Brain microvascular endothelial cell (primary cell): ENCODE data around the gene CERS6.

Source experiments
- DNase-seq: peaks from one replicate; pipeline ENCODE4 v3.0.0-alpha.2; 2020
- H3K27ac ChIP-seq: fragments of 250-450 bp; sonication (Bioruptor Pico); 2 replicates; pipeline ENCODE4 v1.5.1; 2020; ENCODE audit warnings: mild to moderate bottlenecking, moderate library complexity
- H3K27me3 ChIP-seq: fragments of 250-450 bp; sonication (Bioruptor Pico); replicated peaks from 2 replicates; pipeline ENCODE4 v1.5.1; 2020; ENCODE audit warnings: mild to moderate bottlenecking
- H3K36me3 ChIP-seq: fragments of 250-450 bp; sonication (Bioruptor Pico); replicated peaks from 2 replicates; pipeline ENCODE4 v1.5.1; 2020; ENCODE audit warnings: mild to moderate bottlenecking
- H3K4me3 ChIP-seq: 2 replicates; pipeline ENCODE4 v1.5.1; 2011; ENCODE audit warnings: low read depth, mild to moderate bottlenecking, control low read depth, low read length, moderate library complexity
- in situ Hi-C: cut with HindIII; loops from 2 replicates; pipeline ENCODE4 v1.10.0; 2017; ENCODE audit warnings: low sequenced_read_pairs, low pct_ligation_motif_present
- TF ChIP-seq, protein P1 (sequence below): IDR thresholded peaks from 2 replicates; pipeline ENCODE4 v1.5.1; 2011; ENCODE audit warnings: low read depth, mild to moderate bottlenecking, moderate library complexity, low read length, control low read depth, inconsistent platforms; ENCODE audit errors: missing control alignments

Gene CERS6

GRCh38 chr2:168723275-168723899, 267.3 kb downstream of the CERS6 start:
- no peak overlapping the region for H3K27ac ChIP-seq
- H3K36me3 ChIP-seq = no peaks in the 10 kb centered on the region
- in situ Hi-C loops = no loop called here
- TF ChIP-seq, protein P1, sequence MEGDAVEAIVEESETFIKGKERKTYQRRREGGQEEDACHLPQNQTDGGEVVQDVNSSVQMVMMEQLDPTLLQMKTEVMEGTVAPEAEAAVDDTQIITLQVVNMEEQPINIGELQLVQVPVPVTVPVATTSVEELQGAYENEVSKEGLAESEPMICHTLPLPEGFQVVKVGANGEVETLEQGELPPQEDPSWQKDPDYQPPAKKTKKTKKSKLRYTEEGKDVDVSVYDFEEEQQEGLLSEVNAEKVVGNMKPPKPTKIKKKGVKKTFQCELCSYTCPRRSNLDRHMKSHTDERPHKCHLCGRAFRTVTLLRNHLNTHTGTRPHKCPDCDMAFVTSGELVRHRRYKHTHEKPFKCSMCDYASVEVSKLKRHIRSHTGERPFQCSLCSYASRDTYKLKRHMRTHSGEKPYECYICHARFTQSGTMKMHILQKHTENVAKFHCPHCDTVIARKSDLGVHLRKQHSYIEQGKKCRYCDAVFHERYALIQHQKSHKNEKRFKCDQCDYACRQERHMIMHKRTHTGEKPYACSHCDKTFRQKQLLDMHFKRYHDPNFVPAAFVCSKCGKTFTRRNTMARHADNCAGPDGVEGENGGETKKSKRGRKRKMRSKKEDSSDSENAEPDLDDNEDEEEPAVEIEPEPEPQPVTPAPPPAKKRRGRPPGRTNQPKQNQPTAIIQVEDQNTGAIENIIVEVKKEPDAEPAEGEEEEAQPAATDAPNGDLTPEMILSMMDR = no peak
- H3K4me3 ChIP-seq = no peak overlapping the region
- no peak for DNase-seq
- no peaks in the 10 kb centered on the region for H3K27me3 ChIP-seq

GRCh38 chr2:168726375-168726774, 270.3 kb downstream of the CERS6 start:
- DNase-seq = no peak
- TF ChIP-seq, protein P1 = no peak
- in situ Hi-C loops = no loop called here
- H3K27me3 ChIP-seq = no peaks in the 10 kb centered on the region
- no peaks in the 10 kb centered on the region for H3K36me3 ChIP-seq
- H3K4me3 ChIP-seq = no peak overlapping the region
- no peak overlapping the region for H3K27ac ChIP-seq

DNA sequence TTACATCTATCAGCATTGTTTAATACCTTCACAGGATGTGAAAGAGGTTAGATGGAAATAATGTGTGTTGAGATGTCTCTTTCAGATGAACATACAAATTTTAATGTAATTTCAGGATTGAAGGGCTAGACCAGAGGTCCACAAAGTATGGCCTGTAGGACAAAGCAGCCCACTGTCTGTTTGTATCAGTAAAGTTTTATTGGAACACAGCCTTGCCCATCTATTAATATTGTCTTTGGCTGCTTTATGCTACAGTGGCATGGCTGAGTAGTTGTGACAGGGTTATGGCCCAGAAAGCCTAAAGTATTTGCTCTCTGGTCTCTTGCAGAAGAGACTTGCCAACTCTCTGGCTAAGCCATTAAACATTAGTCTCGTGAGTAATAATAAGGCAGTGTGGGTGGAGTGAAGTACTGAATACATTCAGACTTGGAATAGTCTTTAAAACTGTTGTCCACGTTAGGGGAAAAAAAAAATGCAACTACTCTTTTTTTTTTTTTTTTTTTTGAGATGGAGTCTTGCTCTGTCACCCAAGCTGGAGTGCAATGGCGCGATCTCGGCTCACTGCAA, 271.9 kb downstream of the CERS6 start:
- Histone ChIP-seq H3K4me3 (no peak overlapping the region), H3K27ac (no peak overlapping the region), H3K36me3 (no peaks in the 10 kb centered on the region), H3K27me3 (no peaks in the 10 kb centered on the region)
- no peak for DNase-seq
- TF ChIP-seq, protein P1 = no peak
- in situ Hi-C loops = no loop called here

- DNase-seq = no peak
- no peak overlapping the region for H3K4me3 ChIP-seq
- H3K36me3 ChIP-seq = no peaks in the 10 kb centered on the region
- no peak overlapping the region for H3K27ac ChIP-seq
- in situ Hi-C loops = no loop called here
- H3K27me3 ChIP-seq = no peaks in the 10 kb centered on the region
- TF ChIP-seq, protein P1 = no peak
These were observed 273.4 kb downstream of the CERS6 start for GRCh38 chr2:168729455-168729854.

- TF ChIP-seq, protein P1 = no peak
- no peak overlapping the region for H3K4me3 ChIP-seq
- no peaks in the 10 kb centered on the region for H3K36me3 ChIP-seq
- no peak overlapping the region for H3K27ac ChIP-seq
- no peak for DNase-seq
- in situ Hi-C loops = no loop called here
- no peaks in the 10 kb centered on the region for H3K27me3 ChIP-seq
These were observed 274.3 kb downstream of the CERS6 start for GRCh38 chr2:168730344-168730743.

- H3K36me3 ChIP-seq = no peaks in the 10 kb centered on the region
- TF ChIP-seq, protein P1 = no peak
- H3K4me3 ChIP-seq = no peak overlapping the region
- in situ Hi-C loops = no loop called here
- H3K27me3 ChIP-seq = no peaks in the 10 kb centered on the region
- H3K27ac ChIP-seq = no peak overlapping the region
- DNase-seq = no peak
These were observed 274.9 kb downstream of the CERS6 start for GRCh38 chr2:168731002-168731401.
